Measurements from ENCODE around the gene MYL12A. TPM values are rescaled to one million over a fixed set of nuclear protein-coding genes. Genes with fewer than 3 reads are reported as not detected.

MYL12A gene
- total RNA-seq, 2 experiments from 2014 or later: 316 to 321 TPM

- H3K4me1 Mint-ChIP-seq: peaks cover 8% of the 10 kb centered on the region
- no peaks in the 10 kb centered on the region for H3K9me3 Mint-ChIP-seq
- H3K4me3 Mint-ChIP-seq: no peak overlapping the region
- peaks cover 10% of the 10 kb centered on the region for H3K36me3 Mint-ChIP-seq
- H3K27me3 Mint-ChIP-seq: no peaks in the 10 kb centered on the region
- DNase-seq: no peak
- H3K27ac Mint-ChIP-seq: no peak overlapping the region
These were observed 34.1 kb downstream of the MYL12A start for GRCh38 chr18:3281456-3282400.

GRCh38 chr18:3283253-3283863, 35.8 kb downstream of the MYL12A start:
- no peak for DNase-seq
- no peak overlapping the region for H3K4me3 Mint-ChIP-seq
- peaks cover 6% of the 10 kb centered on the region for H3K36me3 Mint-ChIP-seq
- peaks cover 8% of the 10 kb centered on the region for H3K4me1 Mint-ChIP-seq
- no peak overlapping the region for H3K27ac Mint-ChIP-seq
- H3K9me3 Mint-ChIP-seq: peaks cover 3% of the 10 kb centered on the region
- H3K27me3 Mint-ChIP-seq: no peaks in the 10 kb centered on the region

- H3K4me3 Mint-ChIP-seq: no peak overlapping the region
- DNase-seq: no peak
- no peaks in the 10 kb centered on the region for H3K27me3 Mint-ChIP-seq
- peaks cover 3% of the 10 kb centered on the region for H3K9me3 Mint-ChIP-seq
- H3K27ac Mint-ChIP-seq: no peak overlapping the region
- peaks cover 4% of the 10 kb centered on the region for H3K36me3 Mint-ChIP-seq
- H3K4me1 Mint-ChIP-seq: peaks cover 7% of the 10 kb centered on the region
These were observed 36.3 kb downstream of the MYL12A start for GRCh38 chr18:3283908-3284307.

GRCh38 chr18:3284501-3284900, 36.9 kb downstream of the MYL12A start:
- Mint-ChIP-seq H3K9me3 (peaks cover 3% of the 10 kb centered on the region), H3K36me3 (peaks cover 2% of the 10 kb centered on the region), H3K27ac (no peak overlapping the region), H3K4me3 (no peak overlapping the region), H3K27me3 (no peaks in the 10 kb centered on the region), H3K4me1 (peaks cover 2% of the 10 kb centered on the region)
- no peak for DNase-seq

- H3K4me1 Mint-ChIP-seq: no peaks in the 10 kb centered on the region
- H3K4me3 Mint-ChIP-seq: no peak overlapping the region
- DNase-seq: no peak
- peaks cover 8% of the 10 kb centered on the region for H3K9me3 Mint-ChIP-seq
- no peak overlapping the region for H3K27ac Mint-ChIP-seq
- no peaks in the 10 kb centered on the region for H3K27me3 Mint-ChIP-seq
- H3K36me3 Mint-ChIP-seq: peaks cover 2% of the 10 kb centered on the region
These were observed 38.6 kb downstream of the MYL12A start for GRCh38 chr18:3286159-3286558.

GRCh38 chr18:3293196-3293951, 45.8 kb downstream of the MYL12A start:
- Mint-ChIP-seq H3K4me3 (no peak overlapping the region), H3K4me1 (peaks cover 2% of the 10 kb centered on the region), H3K36me3 (peaks cover 3% of the 10 kb centered on the region), H3K9me3 (peaks cover 9% of the 10 kb centered on the region), H3K27ac (no peak overlapping the region), H3K27me3 (no peaks in the 10 kb centered on the region)
- no peak for DNase-seq

- H3K4me1 Mint-ChIP-seq: peaks cover 2% of the 10 kb centered on the region
- H3K4me3 Mint-ChIP-seq: no peak overlapping the region
- peaks cover 9% of the 10 kb centered on the region for H3K27me3 Mint-ChIP-seq
- DNase-seq: no peak
- peaks cover 3% of the 10 kb centered on the region for H3K36me3 Mint-ChIP-seq
- no peak overlapping the region for H3K27ac Mint-ChIP-seq
- peaks cover 9% of the 10 kb centered on the region for H3K9me3 Mint-ChIP-seq
These were observed 47.0 kb downstream of the MYL12A start for GRCh38 chr18:3294435-3295080.

- peaks cover 30% of the 10 kb centered on the region for H3K27me3 Mint-ChIP-seq
- peak overlapping the region; percentile 94 for H3K4me3 Mint-ChIP-seq
- peaks cover 1% of the 10 kb centered on the region for H3K36me3 Mint-ChIP-seq
- peak; percentile 88 for DNase-seq
- no peaks in the 10 kb centered on the region for H3K9me3 Mint-ChIP-seq
- H3K4me1 Mint-ChIP-seq: peaks cover 2% of the 10 kb centered on the region
- H3K27ac Mint-ChIP-seq: peak overlapping the region; percentile 88
These were observed 49.7 kb downstream of the MYL12A start for GRCh38 chr18:3297025-3297984.

- Mint-ChIP-seq H3K36me3 (no peaks in the 10 kb centered on the region), H3K4me3 (no peak overlapping the region), H3K27ac (peak overlapping the region; percentile 40), H3K9me3 (no peaks in the 10 kb centered on the region), H3K4me1 (peaks cover 10% of the 10 kb centered on the region), H3K27me3 (peaks cover 23% of the 10 kb centered on the region)
- DNase-seq: no peak
These were observed 57.2 kb downstream of the MYL12A start for GRCh38 chr18:3304832-3305231.

- Mint-ChIP-seq H3K27ac (peak overlapping the region; percentile 76), H3K4me3 (peak overlapping the region; percentile 25), H3K9me3 (no peaks in the 10 kb centered on the region), H3K36me3 (no peaks in the 10 kb centered on the region), H3K4me1 (peaks cover 10% of the 10 kb centered on the region), H3K27me3 (peaks cover 17% of the 10 kb centered on the region)
- peak; percentile 38 for DNase-seq
These were observed 57.8 kb downstream of the MYL12A start for GRCh38 chr18:3305354-3305762.

Other genes with a start within 250 kb of the MYL12A start
- 10 to 100 TPM; 56.1 to 61.5 TPM for gene LPIN2, start 234.7 kb upstream of the MYL12A start, total RNA-seq
- under 1 TPM; 0.60 to 0.82 TPM for gene MYOM1, start 27.8 kb upstream of the MYL12A start, total RNA-seq
- gene MYL12B, start 14.3 kb downstream of the MYL12A start, total RNA-seq: 100 to 1,000 TPM; 234 to 235 TPM
- gene TGIF1, start 202.4 kb downstream of the MYL12A start, total RNA-seq: 10 to 100 TPM; 18.8 to 21.2 TPM

All from activated naive CD8-positive, alpha-beta T cell treated with anti-CD3 and anti-CD28 coated beads for 36 hours (primary cell).